CD4-positive, CD25-positive, alpha-beta regulatory T cell (primary cell): ENCODE data around the gene ACRBP. TPM values are rescaled to one million over a fixed set of nuclear protein-coding genes. Genes with fewer than 3 reads are reported as not detected.

Experiments
- ATAC-seq, 2 donors: fragments of 150-1000 bp; cut with Tn5 transposase; one replicate each; pipeline ENCODE4 v1.10.0; 2021; ENCODE audit warnings: low read depth in 2 of 2, moderate number of reproducible peaks in 2 of 2, moderate library complexity in 1 of 2
- DNase-seq, 3 donors: peaks; one replicate each; pipeline versions ENCODE4 v3.0.0 to v3.0.0-alpha.2; 2012 to 2022; ENCODE audit warnings: mixed read lengths in 1 of 3
- H3K27ac ChIP-seq: one replicate; pipeline ENCODE4 v1.7.0; 2013; ENCODE audit warnings: mild to moderate bottlenecking, low read length; ENCODE audit not compliant: insufficient read depth, poor library complexity, severe bottlenecking
- H3K27me3 ChIP-seq: one replicate; pipeline ENCODE4 v1.7.0; 2013; ENCODE audit warnings: low read length; ENCODE audit not compliant: control insufficient read depth, insufficient read depth
- H3K36me3 ChIP-seq: one replicate; pipeline ENCODE4 v1.7.0; 2013; ENCODE audit warnings: mild to moderate bottlenecking, low read length, moderate library complexity; ENCODE audit not compliant: control insufficient read depth, insufficient read depth
- H3K4me1 ChIP-seq: 2 replicates; pipeline ENCODE4 v1.7.0; 2013; ENCODE audit warnings: mild to moderate bottlenecking, low read length; ENCODE audit not compliant: insufficient read depth, control insufficient read depth, poor library complexity, severe bottlenecking
- H3K4me3 ChIP-seq: one replicate; pipeline ENCODE4 v1.7.0; 2013; ENCODE audit warnings: low read depth, mild to moderate bottlenecking, low read length, moderate library complexity
- H3K9me3 ChIP-seq, 2 experiments: 1 replicate in 1 of 2; 2 replicates in 1 of 2; pipeline ENCODE4 v1.7.0; 2013; ENCODE audit warnings: low read length in 2 of 2, mild to moderate bottlenecking in 1 of 2, moderate library complexity in 1 of 2; ENCODE audit not compliant: control insufficient read depth in 2 of 2
- H3K27ac Mint-ChIP-seq, 3 donors: one replicate each; pipeline ENCODE4 v1.8.0; 2020 to 2022; ENCODE audit warnings: mild to moderate bottlenecking in 3 of 3, mixed read lengths in 3 of 3, moderate library complexity in 2 of 3
- H3K27me3 Mint-ChIP-seq: one replicate; pipeline ENCODE4 v1.8.0; 2022; ENCODE audit warnings: mild to moderate bottlenecking, mixed read lengths
- H3K36me3 Mint-ChIP-seq: one replicate; pipeline ENCODE4 v1.8.0; 2020; ENCODE audit warnings: mixed read lengths
- H3K4me1 Mint-ChIP-seq, 4 donors: one replicate each; pipeline ENCODE4 v1.8.0; 2020 to 2022; ENCODE audit warnings: mixed read lengths in 4 of 4, mild to moderate bottlenecking in 1 of 4
- H3K4me3 Mint-ChIP-seq, 4 donors: one replicate each; pipeline ENCODE4 v1.8.0; 2020 to 2022; ENCODE audit warnings: mild to moderate bottlenecking in 4 of 4, mixed read lengths in 4 of 4, moderate library complexity in 3 of 4
- H3K9me3 Mint-ChIP-seq, 7 donors: one replicate each; pipeline ENCODE4 v1.8.0; 2020 to 2022; ENCODE audit warnings: mixed read lengths in 7 of 7, mild to moderate bottlenecking in 3 of 7, moderate library complexity in 2 of 7
- polyA plus RNA-seq, 4 donors: library from polyadenylated mRNA; unstranded; fragments of 300-500 nt; fragmentation: Illumina TruSeq; gene quantifications; one replicate each; pipeline ENCODE4 v1.2.3, GENCODE V29; 2021
- total RNA-seq: library from RNA; stranded (reverse); gene quantifications from one replicate; pipeline ENCODE4 v1.2.3, GENCODE V29; 2022

The ACRBP gene
- total and polyA plus RNA-seq, 5 donors from 2014 or later: 0.41 to 13.7 TPM; not detected in 3

- peak overlapping the region; percentile 83 for H3K4me3 ChIP-seq
- Mint-ChIP-seq H3K9me3 (no peaks in the 10 kb centered on the region), H3K27ac (peak overlapping the region; percentile 97 to 99 (median 98)), H3K4me3 (peak overlapping the region; percentile 86 to 97 (median 92)), H3K27me3 (no peaks in the 10 kb centered on the region), H3K36me3 (peaks cover 15% of the 10 kb centered on the region), H3K4me1 (peaks cover 26 to 73% (median 51%) of the 10 kb centered on the region in 4 donors)
- no peaks in the 10 kb centered on the region for H3K9me3 ChIP-seq
- H3K27ac ChIP-seq: peak overlapping the region; percentile 94
- no peaks in the 10 kb centered on the region for H3K27me3 ChIP-seq
- no peak for ATAC-seq
- H3K36me3 ChIP-seq: peaks cover 4% of the 10 kb centered on the region
- DNase-seq: peak; percentile 18 to 70 (median 47)
- peaks cover 39% of the 10 kb centered on the region for H3K4me1 ChIP-seq
These were observed 41.3 kb upstream of the ACRBP start for GRCh38 chr12:6688543-6688998.

GRCh38 chr12:6685814-6686213 lies 38.6 kb upstream of the ACRBP start:
- Histone ChIP-seq H3K27me3 (no peaks in the 10 kb centered on the region), H3K36me3 (peaks cover 19% of the 10 kb centered on the region), H3K4me1 (peaks cover 39% of the 10 kb centered on the region), H3K27ac (no peak overlapping the region), H3K4me3 (no peak overlapping the region), H3K9me3 (no peaks in the 10 kb centered on the region)
- peaks cover 21% of the 10 kb centered on the region for H3K36me3 Mint-ChIP-seq
- H3K9me3 Mint-ChIP-seq: no peaks in the 10 kb centered on the region
- peak overlapping the region in 2 of 3 donors; percentile 98 to 99 for H3K27ac Mint-ChIP-seq
- no peaks in the 10 kb centered on the region for H3K27me3 Mint-ChIP-seq
- no peak for ATAC-seq
- peaks cover 31 to 78% (median 58%) of the 10 kb centered on the region in 4 donors for H3K4me1 Mint-ChIP-seq
- H3K4me3 Mint-ChIP-seq: peak overlapping the region in 3 of 4 donors; percentile 45 to 94 (median 86)
- no peak for DNase-seq

GRCh38 chr12:6684609-6685008 lies 37.4 kb upstream of the ACRBP start:
- H3K27ac Mint-ChIP-seq: no peak overlapping the region
- H3K9me3 ChIP-seq: no peaks in the 10 kb centered on the region
- peaks cover 31 to 73% (median 51%) of the 10 kb centered on the region in 4 donors for H3K4me1 Mint-ChIP-seq
- ATAC-seq: no peak
- no peaks in the 10 kb centered on the region for H3K27me3 Mint-ChIP-seq
- DNase-seq: peak; percentile 25 to 74 (median 63)
- H3K4me3 ChIP-seq: no peak overlapping the region
- no peaks in the 10 kb centered on the region for H3K9me3 Mint-ChIP-seq
- peak overlapping the region; percentile 7 for H3K27ac ChIP-seq
- peaks cover 29% of the 10 kb centered on the region for H3K36me3 ChIP-seq
- H3K27me3 ChIP-seq: no peaks in the 10 kb centered on the region
- H3K4me1 ChIP-seq: peaks cover 29% of the 10 kb centered on the region
- peak overlapping the region in 2 of 4 donors; percentile 2 to 73 for H3K4me3 Mint-ChIP-seq
- peaks cover 23% of the 10 kb centered on the region for H3K36me3 Mint-ChIP-seq

- no peak for DNase-seq
- Mint-ChIP-seq H3K36me3 (peaks cover 54% of the 10 kb centered on the region), H3K4me3 (no peak overlapping the region), H3K27ac (peak overlapping the region in 1 of 3 donors; percentile 38), H3K4me1 (peaks cover 0 to 14% (median 6%) of the 10 kb centered on the region in 4 donors), H3K9me3 (peaks cover 0 to 2% (median 0%) of the 10 kb centered on the region in 7 donors), H3K27me3 (no peaks in the 10 kb centered on the region)
- Histone ChIP-seq H3K27ac (no peak overlapping the region), H3K9me3 (no peaks in the 10 kb centered on the region), H3K27me3 (no peaks in the 10 kb centered on the region), H3K36me3 (peaks cover 94% of the 10 kb centered on the region), H3K4me1 (no peaks in the 10 kb centered on the region), H3K4me3 (no peak overlapping the region)
- no peak for ATAC-seq
These were observed 29.7 kb upstream of the ACRBP start for GRCh38 chr12:6676962-6677361.

GRCh38 chr12:6672143-6672542 lies 24.9 kb upstream of the ACRBP start:
- Mint-ChIP-seq H3K4me1 (peaks cover 0 to 6% (median 3%) of the 10 kb centered on the region in 4 donors), H3K4me3 (no peak overlapping the region), H3K9me3 (peaks cover 0 to 2% (median 0%) of the 10 kb centered on the region in 7 donors), H3K27ac (no peak overlapping the region), H3K36me3 (peaks cover 73% of the 10 kb centered on the region), H3K27me3 (no peaks in the 10 kb centered on the region)
- Histone ChIP-seq H3K9me3 (no peaks in the 10 kb centered on the region), H3K4me1 (no peaks in the 10 kb centered on the region), H3K27ac (no peak overlapping the region), H3K4me3 (no peak overlapping the region), H3K36me3 (peaks cover 96% of the 10 kb centered on the region), H3K27me3 (no peaks in the 10 kb centered on the region)
- DNase-seq: no peak
- no peak for ATAC-seq

- Mint-ChIP-seq H3K27ac (no peak overlapping the region), H3K36me3 (peaks cover 53% of the 10 kb centered on the region)
These were observed 20.5 kb upstream of the ACRBP start for GRCh38 chr12:6667559-6668210.

GRCh38 chr12:6666211-6666610 lies 19.0 kb upstream of the ACRBP start:
- no peaks in the 10 kb centered on the region for H3K9me3 ChIP-seq
- Mint-ChIP-seq H3K9me3 (peaks cover 0 to 2% (median 0%) of the 10 kb centered on the region in 7 donors), H3K36me3 (peaks cover 39% of the 10 kb centered on the region), H3K27ac (peak overlapping the region in 2 of 3 donors; percentile 26), H3K27me3 (no peaks in the 10 kb centered on the region), H3K4me1 (peaks cover 6 to 27% (median 16%) of the 10 kb centered on the region in 4 donors), H3K4me3 (no peak overlapping the region)
- ATAC-seq (no peak), DNase-seq (no peak)
- peaks cover 12% of the 10 kb centered on the region for H3K4me1 ChIP-seq
- H3K36me3 ChIP-seq: peaks cover 42% of the 10 kb centered on the region
- H3K27ac ChIP-seq: no peak overlapping the region
- H3K4me3 ChIP-seq: no peak overlapping the region
- H3K27me3 ChIP-seq: no peaks in the 10 kb centered on the region

More at GRCh38 chr12:6667559-6668210, 20.5 kb upstream of the ACRBP start:
- Mint-ChIP-seq H3K4me3 (no peak overlapping the region), H3K9me3 (peaks cover 0 to 2% (median 0%) of the 10 kb centered on the region in 7 donors), H3K27me3 (no peaks in the 10 kb centered on the region), H3K4me1 (peaks cover 0 to 16% (median 11%) of the 10 kb centered on the region in 4 donors)
- ATAC-seq: no peak
- H3K27me3 ChIP-seq: no peaks in the 10 kb centered on the region
- H3K9me3 ChIP-seq: no peaks in the 10 kb centered on the region
- peaks cover under 1% of the 10 kb centered on the region for H3K4me1 ChIP-seq
- no peak overlapping the region for H3K4me3 ChIP-seq
- peaks cover 55% of the 10 kb centered on the region for H3K36me3 ChIP-seq
- no peak for DNase-seq
- H3K27ac ChIP-seq: no peak overlapping the region
